ENCODE results near the gene FMN1. TPM values are rescaled to one million over a fixed set of nuclear protein-coding genes. Genes with fewer than 3 reads are reported as not detected.

FMN1 gene
- total and polyA plus RNA-seq, 2 of the 8 experiments (the other 6 are each of a cell fraction or from before 2014, with no cell fraction given) = 0.27 to 3.7 TPM

GRCh38 chr15:33242165-33242564 lies 47.7 kb upstream of the FMN1 start:
- H3K4ac ChIP-seq (replicated peaks; ENCODE audit: insufficient read length, low read depth, low read length) = no peak overlapping the region

More at GRCh38 chr15:33242165-33242564, 47.7 kb upstream of the FMN1 start:
- FAIRE-seq = peak; percentile 7
- Histone ChIP-seq H2BK15ac (ENCODE audit: low read length) (no peak overlapping the region), H3K36me3 (ENCODE audit: control insufficient read depth in 2 of 4, insufficient read depth in 4 of 4, low read length in 3 of 4) (no peaks in the 10 kb centered on the region), H2BK20ac (ENCODE audit: low read length) (no peak overlapping the region), H2AK5ac (ENCODE audit: low read depth, low read length) (no peak overlapping the region), H3K23me2 (ENCODE audit: low read depth, low read length) (no peaks in the 10 kb centered on the region), H3K9ac (replicated peaks in 1 of 4; ENCODE audit: extremely low read depth in 1 of 4, low read depth in 3 of 4, low read length in 3 of 4) (peak overlapping the region in 1 of 4 experiments; percentile 18; a peak in 2 of 7 replicates), H4K8ac (ENCODE audit: extremely low read depth, insufficient read depth, low read length) (no peak overlapping the region), H3K27me3 (replicated peaks in 1 of 4; ENCODE audit: control insufficient read depth in 3 of 4, extremely low read depth in 1 of 4, insufficient read depth in 3 of 4, low read length in 3 of 4) (no peaks in the 10 kb centered on the region), H2AFZ (ENCODE audit: low read length) (no peak overlapping the region), H4K91ac (replicated peaks; ENCODE audit: insufficient read length, low read length) (no peak overlapping the region), H3K79me2 (ENCODE audit: control insufficient read depth in 1 of 2, insufficient read depth in 2 of 2, low read length in 2 of 2) (no peaks in the 10 kb centered on the region), H3K79me1 (ENCODE audit: low read depth, low read length) (no peaks in the 10 kb centered on the region), H3K27ac (ENCODE audit: low read depth, low read length) (peak overlapping the region; percentile 31), H3K14ac (ENCODE audit: insufficient read length) (no peak overlapping the region), H4K5ac (ENCODE audit: insufficient read length, low read depth, low read length) (no peak overlapping the region), H3K4me2 (ENCODE audit: insufficient read depth in 1 of 2, low read depth in 2 of 2, low read length in 2 of 2) (peak overlapping the region in 1 of 2 experiments; percentile 11; a peak in 1 of 4 replicates), H3K9me3 (ENCODE audit: insufficient read depth in 2 of 2, low read depth in 1 of 2, low read length in 1 of 2) (no peaks in the 10 kb centered on the region), H3K23ac (ENCODE audit: insufficient read length) (no peak overlapping the region), H4K20me1 (replicated peaks in 1 of 2; ENCODE audit: control insufficient read depth in 1 of 2, insufficient read depth in 2 of 2, low read length in 2 of 2) (no peaks in the 10 kb centered on the region), H2BK5ac (ENCODE audit: low read depth, low read length) (no peak overlapping the region), H3K4me1 (replicated peaks in 1 of 4; ENCODE audit: control insufficient read depth in 3 of 4, insufficient read depth in 4 of 4, low read length in 3 of 4) (peaks cover 0 to 8% (median 2%) of the 10 kb centered on the region in 4 experiments; a peak in 2 of 7 replicates), H3K56ac (replicated peaks; ENCODE audit: insufficient read length, low read depth, low read length) (no peak overlapping the region), H2BK120ac (replicated peaks; ENCODE audit: low read depth, low read length) (no peak overlapping the region), H3K18ac (ENCODE audit: extremely low read depth, low read length) (no peak overlapping the region), H2BK12ac (ENCODE audit: low read depth, low read length) (0 out of 2 replicates have a peak overlapping the region, but pooled peaks have one; percentile 6), H3K4me3 (ENCODE audit: extremely low read depth in 1 of 4, insufficient read depth in 2 of 4, low read depth in 3 of 4, low read length in 4 of 4) (no peak overlapping the region)
- CTCF ChIA-PET (ENCODE audit: partially characterized antibody) = interaction anchor here (0.6 to 3.7 kb wide), 11 partner anchors 11 to 497 kb away, joined by 3 to 22 read pairs (median 4); no protein-coding TSS in a partner anchor
- POLR2A ChIA-PET (ENCODE audit: partially characterized antibody) = no interaction called here
- DNase-seq (ENCODE audit: low read depth in 1 of 2, low spot score in 2 of 2) = no peak
- TF ChIP-seq JUND (IDR thresholded peaks at IDR 0.05; ENCODE audit: low read length) = peak; percentile 39; the same call in 1 of the 2 replicates
- no peak for TF ChIP-seq KDM1A (IDR thresholded peaks at IDR 0.05; ENCODE audit: borderline replicate concordance, low read length)
- WGBS, 2 experiments (ENCODE audit: extremely low coverage in 1 of 2, insufficient coverage in 1 of 2, insufficient read length in 1 of 2, insufficient replicate concordance in 2 of 2, low coverage in 1 of 2, low lambda C conversion rate in 2 of 2, missing lambda C conversion rate in 1 of 2) = 64% methylated on average over 1 of the region's 1 CpG; no CpG with 5 or more reads in 1 of the 2 experiments
